Stimulated activated CD4-positive, alpha-beta T cell treated with anti-CD3 and anti-CD28 coated beads, TNF-alpha, amount 100 ng/mL, for 24 hours (primary cell): ENCODE results near the gene WBP2.
"Not testable (repeated sequence)": the region's sequence is repeated elsewhere in the genome, so short reads cannot be mapped to it uniquely, and the experiment has no call there.

Experiments used
- DNase-seq, 3 experiments: peaks; one replicate each; pipeline ENCODE4 v3.0.0-alpha.2; 2020; ENCODE audit warnings: low read depth in 3 of 3

WBP2 gene

DNA sequence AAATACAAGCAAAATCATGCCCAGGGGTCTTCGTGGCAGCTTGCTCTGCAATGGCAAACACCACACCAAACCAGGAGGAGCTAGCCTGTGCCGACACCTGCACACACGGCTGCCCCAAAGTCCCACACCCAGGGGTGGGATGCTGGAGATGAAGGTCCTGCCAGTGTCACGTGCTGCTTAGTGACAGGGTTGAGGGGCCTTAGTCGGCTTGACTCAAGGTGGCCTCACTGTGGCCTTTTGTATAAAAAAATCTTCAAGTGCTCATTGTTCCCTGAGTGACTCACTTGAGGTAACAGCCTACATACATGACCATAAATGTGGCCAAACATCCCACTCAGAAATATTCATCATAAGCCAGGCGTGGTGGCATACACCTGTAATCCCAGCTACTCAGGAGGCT, 34.3 kb upstream of the WBP2 start:
- no peak for DNase-seq

DNA sequence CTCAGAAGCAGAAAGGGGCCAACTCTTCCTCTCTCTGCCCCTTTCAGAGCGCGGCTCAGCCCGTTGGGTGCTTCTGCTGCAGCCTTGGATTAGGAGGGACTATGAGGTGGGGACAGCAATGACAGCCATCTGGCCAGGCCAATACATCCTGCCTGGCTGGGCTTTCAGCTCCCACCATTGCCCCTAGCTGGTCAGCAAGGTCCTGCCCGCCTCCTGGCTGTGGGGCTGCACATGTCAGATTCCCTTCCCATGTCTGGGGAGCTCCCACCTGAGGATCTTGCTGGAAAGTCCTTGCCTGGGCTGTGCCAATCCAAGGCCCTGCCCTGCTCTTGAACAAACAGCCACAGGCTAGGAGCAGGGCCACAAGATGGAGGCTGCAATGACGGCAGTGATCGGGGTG, 33.3 kb upstream of the WBP2 start:
- DNase-seq, result no peak

DNA sequence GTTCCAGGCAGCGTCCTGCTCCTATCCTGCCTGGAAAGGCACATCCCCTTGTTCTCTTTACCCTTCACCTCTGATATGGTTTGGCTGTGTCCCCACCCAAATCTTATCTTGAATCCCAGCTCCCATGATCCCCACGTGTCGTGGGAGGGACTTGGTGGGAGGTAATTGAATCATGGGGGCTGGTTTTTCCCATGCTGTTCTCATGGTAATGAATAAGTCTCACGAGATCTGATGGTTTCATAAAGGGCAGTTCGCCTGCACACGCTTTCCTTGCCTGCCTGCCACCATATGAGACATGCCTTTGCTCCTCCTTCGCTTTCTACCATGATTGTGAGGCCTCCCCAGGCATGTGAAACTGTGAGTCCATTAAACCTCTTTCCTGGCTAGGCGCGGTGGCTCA, 30.7 kb upstream of the WBP2 start:
- DNase-seq, result not testable (repeated sequence)

DNA sequence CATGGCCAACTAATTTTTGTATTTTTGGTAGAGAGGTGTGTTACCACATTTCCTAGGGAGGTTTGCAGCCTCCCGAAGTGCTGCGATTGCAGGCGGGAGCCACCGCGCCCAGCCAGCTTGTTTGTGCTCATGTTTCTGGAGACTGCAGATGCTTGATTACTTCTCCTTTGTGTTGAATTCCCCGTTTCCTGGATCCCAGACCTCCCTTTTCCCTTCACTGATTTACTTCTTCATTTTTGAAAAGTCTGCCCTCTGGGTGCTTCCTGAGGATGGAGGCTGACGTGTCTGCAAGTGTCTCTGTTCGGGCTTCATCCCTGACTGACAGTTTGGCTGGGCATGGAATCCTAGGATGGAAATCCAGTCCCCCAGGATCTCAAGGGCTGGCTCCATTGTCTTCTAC, 30.3 kb upstream of the WBP2 start:
- no peak for DNase-seq

DNA sequence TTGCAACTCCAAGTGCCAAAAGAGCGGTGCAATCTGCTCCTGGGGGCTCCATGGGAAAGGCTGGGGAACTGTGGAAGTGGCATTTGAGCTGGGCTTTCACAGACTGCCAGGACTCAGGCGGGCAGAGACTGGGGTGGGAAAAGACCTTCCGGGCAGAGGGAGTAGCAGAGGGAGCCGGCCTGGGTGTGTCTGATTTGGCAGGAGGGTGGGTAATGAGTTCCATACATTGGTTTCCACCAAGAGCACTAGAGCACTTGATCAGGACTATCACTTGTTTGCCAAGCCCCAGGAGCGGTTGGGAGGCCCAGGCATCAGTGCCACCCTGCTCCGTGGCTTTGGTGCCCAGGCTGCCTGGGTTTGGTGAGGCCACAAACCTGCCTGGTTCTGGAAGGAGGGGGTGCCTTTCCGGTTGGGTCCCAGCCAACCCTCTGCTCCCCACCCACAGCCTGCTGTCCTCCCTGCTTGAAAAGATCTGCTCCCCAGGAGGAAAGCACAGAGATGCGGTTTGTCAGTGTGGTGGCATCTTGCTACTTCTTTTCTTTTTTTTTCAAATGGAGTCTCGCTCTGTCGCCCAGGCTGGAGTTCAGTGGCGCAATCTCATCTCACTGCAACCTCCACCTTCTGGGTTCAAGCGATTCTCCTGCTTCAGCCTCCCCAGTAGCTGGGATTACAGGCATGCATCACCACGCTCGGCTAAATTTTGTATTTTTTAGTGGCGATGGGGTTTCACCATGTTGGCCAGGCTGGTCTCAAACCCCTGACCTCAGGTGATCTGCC, 26.7 kb upstream of the WBP2 start:
- DNase-seq, result no peak

DNA sequence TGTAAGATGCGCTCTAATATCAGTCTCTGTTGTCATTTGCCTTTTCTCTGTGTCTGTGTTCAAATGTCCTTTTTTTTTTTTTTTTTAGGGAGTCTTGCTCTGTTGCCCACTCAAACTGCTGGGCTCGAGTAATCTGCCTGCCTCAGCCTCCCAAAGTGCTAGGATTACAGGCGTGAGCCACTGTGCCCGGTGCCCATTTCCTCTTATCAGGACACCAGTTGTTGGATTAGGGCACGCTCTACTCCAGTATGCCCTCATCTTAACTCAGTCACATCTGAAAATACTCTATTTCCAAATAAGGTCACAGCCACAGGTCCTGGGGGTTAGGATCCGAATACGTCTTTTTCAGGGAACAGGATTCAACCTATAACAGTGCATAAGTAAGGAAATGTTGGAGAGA, 25.1 kb upstream of the WBP2 start:
- no peak for DNase-seq

DNA sequence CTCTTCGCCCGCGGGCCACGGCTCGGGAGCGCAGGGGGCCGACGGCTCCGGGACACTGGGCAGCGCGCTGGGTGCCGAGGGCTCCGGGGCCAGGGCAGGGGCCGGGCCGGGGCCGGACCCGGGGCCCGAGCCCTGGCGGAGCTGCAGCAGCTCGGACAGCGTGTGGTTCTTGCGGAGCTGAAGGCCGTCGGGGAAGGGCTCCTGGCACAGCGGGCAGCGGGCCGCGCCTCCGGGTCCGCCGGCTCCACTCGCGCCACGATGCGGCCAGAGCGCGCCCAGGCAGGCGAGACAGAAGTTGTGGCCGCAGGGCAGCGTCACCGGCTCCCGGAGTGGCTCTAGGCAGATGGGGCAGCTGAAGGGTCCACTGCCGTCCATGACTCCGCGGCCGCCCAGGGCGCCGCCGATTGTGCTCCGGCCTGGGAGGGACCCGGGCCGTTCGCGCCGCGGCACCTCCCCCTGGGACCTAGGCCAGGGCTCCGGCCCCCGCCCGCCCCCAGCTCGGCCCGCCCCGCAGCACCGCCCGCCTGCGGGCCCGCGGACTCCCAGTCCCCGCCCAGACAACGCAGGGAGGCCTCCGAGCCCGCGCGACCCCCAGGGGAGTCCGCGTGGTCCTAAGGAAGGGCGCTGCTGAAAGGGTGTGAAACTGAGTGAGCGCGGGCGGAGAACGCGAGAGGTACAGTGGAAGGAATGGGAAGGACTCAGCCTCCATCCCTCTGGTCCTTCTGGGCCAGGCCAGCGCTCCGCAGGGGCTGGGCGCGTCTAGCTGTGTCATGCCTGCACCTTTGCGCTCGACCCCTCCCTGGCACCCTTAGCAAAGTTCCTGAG, 23.3 kb upstream of the WBP2 start, which contains the start of gene TRIM47:
TSS of gene TRIM47 (minus strand) at position 408 of the 825 bp plus-strand sequence. CDS start at position 375, 33 bp downstream.
- DNase-seq, result no peak

DNA sequence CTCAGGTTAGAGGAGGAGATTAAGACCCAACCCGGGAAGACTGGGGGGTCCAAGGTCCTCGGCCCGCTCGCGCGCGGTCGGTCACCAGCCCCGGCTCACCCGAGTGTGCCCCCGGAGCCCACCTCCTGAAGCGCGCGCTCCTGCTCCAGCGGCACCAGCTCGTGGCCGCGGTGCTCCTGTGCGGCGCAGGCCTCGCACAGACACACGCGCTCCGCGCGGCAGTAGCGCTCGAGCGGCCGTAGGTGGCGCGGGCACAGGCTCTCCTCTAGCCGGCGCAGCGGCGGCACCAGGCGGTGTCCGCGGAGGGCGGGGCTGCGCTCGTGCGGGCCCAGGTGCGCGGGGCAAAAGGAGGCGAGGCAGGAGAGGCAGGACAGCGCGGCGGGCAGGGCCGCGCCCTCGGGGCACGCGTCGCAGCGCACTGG, 22.6 kb upstream of the WBP2 start:
- peak; percentile 37 to 68 (median 54) for DNase-seq

DNA sequence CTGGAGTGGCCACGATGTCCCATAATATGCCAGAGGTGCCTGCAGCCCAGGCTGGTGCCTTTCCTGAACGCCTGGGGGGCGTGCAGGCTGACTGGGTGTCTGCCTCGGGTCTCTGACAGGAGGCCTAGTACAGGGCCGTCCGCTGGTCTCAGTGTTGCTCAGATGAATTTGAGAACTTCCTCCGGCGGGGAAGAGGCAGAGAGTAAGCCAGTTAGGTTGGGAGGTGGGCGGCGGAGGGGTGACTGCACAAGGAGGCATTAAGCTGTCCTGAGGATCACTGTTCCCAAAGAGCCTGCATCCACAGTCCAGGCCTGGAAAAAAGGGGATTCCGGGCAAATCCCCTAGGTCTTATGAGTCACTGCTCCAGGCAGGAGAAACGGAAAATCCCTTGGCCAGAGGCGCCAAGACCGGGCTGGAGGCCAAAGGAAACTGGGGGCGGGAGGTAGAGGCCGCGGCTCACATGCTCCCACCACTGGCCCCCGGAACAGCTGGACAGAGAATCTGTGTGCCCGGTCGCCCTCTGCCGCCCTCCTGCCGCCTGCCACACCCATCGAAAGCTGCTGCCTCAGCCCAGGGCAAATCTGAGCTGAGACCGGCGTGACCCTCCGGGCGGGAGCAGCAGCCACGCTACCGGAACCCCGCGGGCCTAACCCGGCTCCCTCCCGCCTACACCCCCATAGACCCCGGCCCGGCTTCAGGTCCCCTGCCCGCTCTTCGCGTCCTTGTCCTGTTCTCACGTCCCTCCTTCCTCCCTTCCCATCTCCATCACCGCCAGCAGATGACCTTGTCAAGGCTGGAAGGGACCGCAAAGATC, 22.0 kb upstream of the WBP2 start:
- peak in 1 of 3 experiments; percentile 56 for DNase-seq

DNA sequence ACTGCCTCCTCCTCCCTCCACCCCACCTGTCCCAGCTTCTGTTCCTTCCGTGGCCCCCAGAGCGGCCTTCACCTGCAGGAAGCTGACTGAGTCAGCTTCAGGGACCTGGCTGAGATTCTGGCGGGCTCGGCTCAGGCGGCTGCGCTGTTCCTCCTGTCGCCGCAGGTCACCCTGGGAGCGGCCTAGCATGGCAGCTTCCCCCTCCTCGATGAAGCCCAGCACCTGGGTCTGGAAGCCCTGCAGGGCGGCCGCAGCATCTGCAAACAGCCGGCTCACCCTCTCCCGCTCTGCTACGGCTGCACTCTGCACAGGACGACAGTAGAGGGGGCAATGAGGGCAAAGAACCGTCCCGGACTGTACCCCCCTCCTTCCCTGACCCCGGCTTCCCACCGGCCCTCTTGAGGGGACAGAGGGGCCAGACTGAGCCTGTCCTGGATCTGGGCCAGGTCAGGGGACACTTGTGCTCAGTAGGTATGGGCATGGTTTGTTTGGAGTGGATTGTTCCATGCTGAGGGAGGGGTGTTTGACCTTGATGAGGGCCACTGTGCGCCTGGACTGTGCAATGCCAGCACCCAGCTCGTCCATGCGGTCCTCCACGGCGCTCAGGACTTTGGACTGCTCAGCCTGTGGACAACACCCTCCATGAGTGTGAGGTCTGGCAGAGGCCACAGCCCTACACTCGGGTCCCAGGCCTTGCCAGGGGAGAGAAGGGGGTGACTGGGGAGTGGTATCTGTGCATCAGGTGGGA, 21.2 kb upstream of the WBP2 start:
- DNase-seq, result peak in 1 of 3 experiments; percentile 75

DNA sequence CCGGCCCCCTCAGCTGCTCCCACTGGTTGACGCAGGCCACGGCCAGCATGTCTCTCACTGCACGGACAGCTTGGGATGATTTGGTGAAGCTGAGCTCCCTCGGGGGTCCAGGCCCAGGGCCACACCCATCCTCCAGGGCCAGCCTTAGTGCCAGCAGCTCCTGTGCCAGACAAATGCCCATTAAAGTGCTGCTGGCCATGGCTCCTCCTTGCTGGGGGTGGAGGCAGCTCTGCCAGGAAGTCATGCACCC, 20.7 kb upstream of the WBP2 start:
- DNase-seq, result no peak

DNA sequence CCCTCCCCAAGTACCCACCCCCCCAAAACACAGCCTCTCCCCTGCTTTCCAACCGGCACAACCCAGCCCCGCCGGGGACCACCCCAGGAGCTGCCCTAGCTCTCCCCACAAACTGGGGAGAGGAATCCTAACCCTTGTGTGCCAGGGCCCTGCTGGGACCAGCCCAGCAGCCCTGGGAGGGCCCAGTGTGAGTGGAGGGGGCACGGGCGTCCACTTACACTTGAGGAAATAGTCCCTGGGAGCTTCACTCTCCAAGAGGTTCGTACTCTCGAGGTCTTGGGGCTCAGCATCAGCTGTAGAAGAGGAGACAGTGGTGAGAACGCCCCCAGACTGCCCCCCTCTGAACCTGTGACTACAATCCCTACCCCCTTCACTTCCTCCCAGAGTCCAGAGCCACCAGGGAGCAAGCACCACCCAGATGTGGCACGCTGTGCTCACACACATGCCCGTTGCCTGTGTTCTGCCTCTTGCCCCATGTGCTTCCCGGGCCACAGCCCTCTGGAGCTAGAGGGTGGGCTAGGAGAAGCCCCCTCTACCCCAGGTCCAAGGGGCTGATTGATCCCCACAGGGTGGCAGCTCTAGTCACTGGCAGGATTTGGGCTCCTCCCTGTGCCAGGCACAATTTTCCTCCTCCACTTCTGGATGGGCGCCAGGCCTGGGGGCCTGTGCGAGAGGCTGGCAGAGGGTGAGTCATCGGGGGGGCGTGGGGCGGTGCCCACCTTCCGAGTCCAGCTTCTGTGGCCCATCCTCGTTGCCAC, 20.2 kb upstream of the WBP2 start:
- DNase-seq, result no peak

DNA sequence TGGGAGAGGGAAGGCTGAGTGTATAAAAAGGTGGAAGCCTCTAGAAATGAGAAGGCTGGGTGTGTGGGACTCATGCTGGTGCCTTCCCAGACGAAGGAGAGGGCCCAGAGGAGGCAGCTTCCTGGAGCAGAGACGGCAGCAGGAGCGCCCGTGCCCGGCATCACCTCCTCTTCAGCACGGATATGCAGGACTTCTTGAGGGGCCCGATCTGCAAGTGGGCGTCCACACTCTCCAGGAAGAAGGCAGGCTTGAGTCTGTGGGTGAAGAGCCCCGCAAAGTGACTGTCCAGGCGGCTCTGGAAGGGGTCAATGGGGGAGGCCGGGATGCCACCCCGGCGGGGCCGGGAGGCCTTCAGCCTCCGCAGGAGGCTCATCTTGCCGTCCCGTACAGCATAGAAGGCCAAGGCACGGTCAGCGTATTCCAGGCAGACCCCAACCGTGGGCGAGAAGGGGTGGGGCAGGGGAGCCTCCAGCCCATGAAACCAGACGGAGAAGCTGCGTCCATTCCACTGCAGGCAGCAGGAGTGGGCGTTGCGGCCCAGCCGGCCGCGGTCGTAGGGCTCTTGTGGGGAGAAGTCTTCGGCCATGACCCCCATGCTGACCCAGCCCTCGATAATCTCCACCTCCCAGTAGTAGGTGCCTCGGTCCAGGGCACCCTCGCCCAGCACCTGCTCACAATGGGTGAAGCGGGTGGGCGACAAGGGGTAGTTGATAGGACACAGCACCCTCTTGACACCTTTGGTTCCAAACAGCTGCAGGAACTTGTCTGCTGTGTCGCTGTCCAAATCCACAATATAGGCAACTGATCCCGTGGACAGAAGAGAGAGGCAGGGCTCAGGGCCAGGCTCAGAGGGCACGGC, 19.4 kb upstream of the WBP2 start:
- no peak for DNase-seq

DNA sequence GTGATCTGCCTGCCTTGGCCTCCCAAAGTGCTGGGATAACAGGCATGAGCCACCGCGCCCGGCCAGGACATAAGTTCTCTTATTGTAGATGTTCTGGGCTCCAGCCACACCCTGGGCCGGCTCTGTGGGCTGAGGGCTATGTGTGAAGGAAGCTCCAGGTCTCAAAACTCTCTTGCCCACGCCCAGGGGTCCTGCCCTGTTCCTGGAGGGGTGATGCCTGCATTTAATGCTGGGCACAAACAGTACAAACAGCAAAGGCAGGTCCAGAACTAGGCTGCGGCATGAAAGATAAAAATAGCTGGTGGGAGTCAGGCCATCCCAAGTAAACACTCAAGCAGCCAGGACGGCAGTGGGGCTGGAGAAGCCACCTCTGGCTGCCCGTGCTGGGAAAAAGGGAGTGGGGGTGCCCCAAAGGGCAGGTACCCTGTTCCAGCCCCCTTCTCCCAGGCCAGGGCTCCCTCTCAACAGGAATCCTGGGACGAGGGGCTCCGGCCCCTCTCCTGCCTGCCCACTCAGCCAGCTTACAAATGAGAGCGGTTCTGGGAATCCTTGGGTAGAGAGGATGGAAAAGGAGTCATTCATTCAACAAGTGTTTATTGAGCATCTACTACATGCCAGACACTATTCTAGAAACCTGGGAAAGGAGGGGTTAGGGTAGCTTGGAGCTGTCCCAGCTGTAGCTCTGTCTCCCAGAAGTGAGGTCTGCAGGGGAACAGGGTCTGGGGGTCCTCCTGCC, 18.6 kb upstream of the WBP2 start:
- DNase-seq, result no peak

DNA sequence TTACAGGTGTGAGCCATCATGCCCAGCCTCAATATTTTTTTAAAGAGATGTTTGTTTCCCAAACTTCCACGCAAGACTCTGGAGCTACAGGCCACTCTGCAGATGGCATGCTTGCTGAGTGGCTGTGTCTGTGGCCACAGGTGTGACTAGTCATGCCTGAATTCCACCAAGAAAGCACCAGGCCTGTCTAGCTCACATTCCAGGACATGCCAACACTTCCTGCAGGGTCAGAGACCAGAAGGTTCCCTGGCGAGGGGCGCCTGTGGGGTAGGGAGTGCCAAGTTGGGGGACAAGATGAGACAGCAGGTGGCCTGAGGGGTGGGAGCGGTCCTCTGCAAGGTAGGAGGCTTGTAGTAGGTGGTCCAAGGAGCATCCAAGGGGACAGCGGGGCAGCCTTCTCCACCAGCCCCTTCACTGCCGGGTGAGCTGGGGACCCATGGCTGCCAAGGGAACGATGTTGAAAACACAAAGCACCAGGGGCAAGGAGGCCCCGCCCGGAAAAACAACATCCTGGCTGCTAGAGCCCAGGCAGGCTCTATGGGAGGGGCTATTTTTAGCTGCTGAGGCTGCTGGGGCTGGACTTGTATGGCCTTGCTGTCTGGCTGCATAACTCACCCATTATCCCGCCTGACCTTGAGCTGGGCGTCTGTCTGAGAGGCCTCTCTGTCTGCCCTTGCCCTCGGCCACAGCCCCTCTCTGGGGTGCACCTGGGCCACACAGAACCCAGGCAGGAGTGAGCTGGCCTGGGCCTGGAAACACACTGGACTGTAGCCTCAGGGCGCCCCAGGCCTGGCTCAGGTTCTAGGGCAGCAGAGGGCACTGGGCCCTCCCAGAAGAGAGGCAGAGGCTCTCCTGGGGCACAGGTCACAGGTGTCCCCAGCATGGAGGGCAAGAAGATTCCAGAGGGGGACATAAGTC, 17.6 kb upstream of the WBP2 start:
- DNase-seq, result no peak

DNA sequence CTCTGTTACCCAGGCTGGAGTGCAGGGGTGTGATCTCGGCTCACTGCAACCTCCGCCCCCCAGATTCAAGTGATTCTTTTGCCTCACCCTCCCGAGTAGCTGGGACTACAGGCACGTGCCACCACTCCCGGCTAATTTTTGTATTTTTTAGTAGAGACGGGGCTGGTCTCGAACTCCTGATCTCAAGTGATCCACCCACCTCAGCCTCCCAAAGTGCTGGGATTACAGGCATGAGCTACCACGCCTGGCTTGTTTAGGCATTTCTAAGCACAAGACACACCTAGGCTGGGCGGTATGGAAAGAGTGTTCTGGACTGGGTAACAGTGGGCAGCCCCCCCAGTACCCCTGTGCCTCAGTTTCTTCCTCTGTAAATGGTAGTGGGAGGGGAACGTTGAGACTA, 15.1 kb upstream of the WBP2 start:
- DNase-seq, result not testable (repeated sequence)

DNA sequence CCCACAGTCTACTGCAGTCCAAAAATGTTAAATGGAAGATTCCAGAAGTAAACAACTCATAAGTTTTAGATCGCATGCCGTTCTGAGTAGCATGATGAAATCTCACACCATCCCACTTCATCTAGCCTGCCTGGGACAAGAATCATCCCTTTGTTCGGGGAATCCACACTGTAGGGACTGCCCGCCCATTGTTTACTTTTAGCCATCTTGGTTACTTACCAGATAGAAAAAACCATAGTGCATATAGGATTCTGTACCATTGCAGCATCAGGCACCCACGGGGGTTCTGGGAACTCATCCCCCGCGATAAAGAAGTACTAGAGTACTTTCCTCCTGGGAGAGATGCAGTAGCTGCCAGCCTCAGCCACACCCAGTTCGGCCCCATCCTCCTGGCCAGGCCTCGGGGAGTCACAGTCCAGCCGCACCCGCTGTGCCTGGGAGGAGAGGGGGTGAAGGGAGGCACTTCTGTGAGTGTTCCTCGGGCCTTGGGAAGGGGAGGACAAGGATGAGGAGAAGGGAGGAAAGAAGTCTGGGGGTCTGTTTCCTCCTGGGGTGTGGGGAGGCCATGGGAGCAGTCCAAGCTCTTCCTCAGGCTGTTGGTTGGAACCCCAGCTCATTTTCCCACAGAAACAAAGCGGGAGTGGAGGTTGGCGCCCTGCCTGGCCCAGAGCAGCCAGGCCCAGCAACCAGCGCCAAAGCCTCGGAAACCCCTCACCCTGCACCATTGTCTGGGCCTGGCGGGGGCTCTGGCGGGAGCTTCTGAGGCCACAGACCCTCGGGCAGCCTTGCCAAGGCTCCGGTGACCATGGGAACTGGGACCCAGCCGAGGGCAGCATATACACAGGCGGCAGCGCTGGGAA, 14.4 kb upstream of the WBP2 start:
- DNase-seq, result no peak
